B cell (primary cell): ENCODE results near the gene KRT74.

Experiments
- CTCF ChIP-seq: fragments of 200-600 bp; IDR thresholded peaks from one replicate; pipeline ENCODE4 v1.8.0; 2022; ENCODE audit warnings: antibody characterized with exemption, mild to moderate bottlenecking
- EZH2 ChIP-seq: IDR thresholded peaks from 2 replicates; pipeline ENCODE4 v1.6.1; 2012; ENCODE audit warnings: borderline replicate concordance, low read depth, mild to moderate bottlenecking, moderate library complexity, low read length; ENCODE audit not compliant: insufficient read depth, poor library complexity, severe bottlenecking

GRCh38 chr12:52605542-52605941 lies 31.9 kb upstream of the KRT74 start:
- no peak for TF ChIP-seq CTCF
- no peak for TF ChIP-seq EZH2
